Mammary epithelial cell (primary cell): Measurements from ENCODE around the gene FER.

ENCODE experiments used
- CTCF ChIP-seq, 2 donors: IDR thresholded peaks in 1 of 2; conservative IDR thresholded peaks in 1 of 2; 2 replicates each; pipeline ENCODE4 v1.5.1; 2011 to 2012; ENCODE audit warnings: inconsistent platforms in 2 of 2, low read length in 2 of 2, mild to moderate bottlenecking in 2 of 2, control low read depth in 1 of 2, low read depth in 1 of 2; ENCODE audit not compliant: insufficient read depth in 1 of 2; ENCODE audit errors: extremely low read depth in 1 of 2
- EZH2 ChIP-seq: IDR thresholded peaks from 2 replicates; pipeline ENCODE4 v1.6.1; 2012; ENCODE audit warnings: low read length, inconsistent platforms, borderline replicate concordance

- no peak for TF ChIP-seq CTCF (conservative IDR thresholded peaks at IDR 0.05 in 1 of 2, IDR thresholded peaks at IDR 0.05 in 1 of 2; ENCODE audit: extremely low read depth in 1 of 2, insufficient read depth in 1 of 2, low read depth in 1 of 2, low read length in 2 of 2)
- TF ChIP-seq EZH2: no peak
Observed at GRCh38 chr5:109246395-109246794, 498.7 kb downstream of the FER start.
